Choroid plexus epithelial cell (primary cell): ENCODE results near the gene RRAD.
A peak's percentile ranks its signal among the peaks of the same experiment; 100 is the strongest.

ENCODE experiments used
- DNase-seq: peaks from one replicate; pipeline ENCODE4 v3.0.0-alpha.2; 2010; ENCODE audit warnings: low read depth
- H3K4me3 ChIP-seq: 2 replicates; pipeline ENCODE4 v1.5.1; 2011; ENCODE audit warnings: low read depth, mild to moderate bottlenecking, control low read depth, low read length, moderate library complexity
- CTCF ChIP-seq: conservative IDR thresholded peaks from 2 replicates; pipeline ENCODE4 v1.5.1; 2011; ENCODE audit warnings: low read depth, mild to moderate bottlenecking, control low read depth, inconsistent platforms, low read length, moderate library complexity

Gene RRAD

GRCh38 chr16:66931665-66932064 lies 6.3 kb upstream of the RRAD start:
- H3K4me3 ChIP-seq, result no peak overlapping the region
- no peak for DNase-seq
- TF ChIP-seq CTCF, result no peak

- no peak for TF ChIP-seq CTCF
- peak; percentile 75 for DNase-seq
- no peak overlapping the region for H3K4me3 ChIP-seq
Observed at GRCh38 chr16:66930189-66930588, 4.9 kb upstream of the RRAD start.

- DNase-seq, result peak; percentile 51
- TF ChIP-seq CTCF, result peak; percentile 70
- no peak overlapping the region for H3K4me3 ChIP-seq
Observed at GRCh38 chr16:66928702-66929388, 3.5 kb upstream of the RRAD start.

GRCh38 chr16:66927918-66928649 lies 2.7 kb upstream of the RRAD start:
- DNase-seq, result no peak
- no peak for TF ChIP-seq CTCF
- H3K4me3 ChIP-seq, result no peak overlapping the region

- DNase-seq, result peak; percentile 92
- TF ChIP-seq CTCF, result no peak
- no peak overlapping the region for H3K4me3 ChIP-seq
Observed at GRCh38 chr16:66926961-66927436, 1.7 kb upstream of the RRAD start.

GRCh38 chr16:66926171-66926947 lies 1.0 kb upstream of the RRAD start:
- DNase-seq, result no peak
- no peak for TF ChIP-seq CTCF
- no peak overlapping the region for H3K4me3 ChIP-seq
